ENCODE measurements around the gene SCP2. TPM values are rescaled to one million over a fixed set of nuclear protein-coding genes. Genes with fewer than 3 reads are reported as not detected.
"Not testable (repeated sequence)": the region's sequence is repeated elsewhere in the genome, so short reads cannot be mapped to it uniquely, and the experiment has no call there.

The SCP2 gene
- total and polyA plus RNA-seq, 4 donors, result 85.6 to 157 (median 128) TPM

GRCh38 chr1:52996653-52997052 lies 69.6 kb downstream of the SCP2 start:
- TF ChIP-seq, protein P1, sequence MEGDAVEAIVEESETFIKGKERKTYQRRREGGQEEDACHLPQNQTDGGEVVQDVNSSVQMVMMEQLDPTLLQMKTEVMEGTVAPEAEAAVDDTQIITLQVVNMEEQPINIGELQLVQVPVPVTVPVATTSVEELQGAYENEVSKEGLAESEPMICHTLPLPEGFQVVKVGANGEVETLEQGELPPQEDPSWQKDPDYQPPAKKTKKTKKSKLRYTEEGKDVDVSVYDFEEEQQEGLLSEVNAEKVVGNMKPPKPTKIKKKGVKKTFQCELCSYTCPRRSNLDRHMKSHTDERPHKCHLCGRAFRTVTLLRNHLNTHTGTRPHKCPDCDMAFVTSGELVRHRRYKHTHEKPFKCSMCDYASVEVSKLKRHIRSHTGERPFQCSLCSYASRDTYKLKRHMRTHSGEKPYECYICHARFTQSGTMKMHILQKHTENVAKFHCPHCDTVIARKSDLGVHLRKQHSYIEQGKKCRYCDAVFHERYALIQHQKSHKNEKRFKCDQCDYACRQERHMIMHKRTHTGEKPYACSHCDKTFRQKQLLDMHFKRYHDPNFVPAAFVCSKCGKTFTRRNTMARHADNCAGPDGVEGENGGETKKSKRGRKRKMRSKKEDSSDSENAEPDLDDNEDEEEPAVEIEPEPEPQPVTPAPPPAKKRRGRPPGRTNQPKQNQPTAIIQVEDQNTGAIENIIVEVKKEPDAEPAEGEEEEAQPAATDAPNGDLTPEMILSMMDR (IDR thresholded peaks at IDR 0.05; ENCODE audit: control extremely low read depth, extremely low read depth), result no peak
- ATAC-seq (ENCODE audit: insufficient read depth, low FRiP score), result no peak
- no peak for DNase-seq

GRCh38 chr1:53001128-53001527 lies 74.1 kb downstream of the SCP2 start:
- Histone ChIP-seq H3K9me3 (ENCODE audit: control insufficient read depth in 4 of 4, insufficient read depth in 3 of 4, low read length in 3 of 4) (no peaks in the 10 kb centered on the region), H3K27ac (ENCODE audit: low read depth in 1 of 2, low read length in 1 of 2) (no peak overlapping the region), H3K4me1 (ENCODE audit: control insufficient read depth in 5 of 5, insufficient read depth in 5 of 5, low read length in 5 of 5) (no peaks in the 10 kb centered on the region), H3K36me3 (ENCODE audit: control insufficient read depth in 4 of 4, insufficient read depth in 4 of 4, low read length in 4 of 4) (peaks cover 0 to 6% (median 2%) of the 10 kb centered on the region in 4 donors), H3K27me3 (ENCODE audit: control insufficient read depth in 3 of 3, insufficient read depth in 3 of 3, low read length in 2 of 3) (no peaks in the 10 kb centered on the region), H3K9ac (ENCODE audit: insufficient read depth in 1 of 2, low read length in 2 of 2) (no peak overlapping the region), H3K4me3 (no peak overlapping the region)
- DNase-seq, result no peak
- TF ChIP-seq, protein P1 (IDR thresholded peaks at IDR 0.05; ENCODE audit: control extremely low read depth, extremely low read depth), result no peak
- no peak for ATAC-seq (ENCODE audit: insufficient read depth, low FRiP score)

More at GRCh38 chr1:52996653-52997052, 69.6 kb downstream of the SCP2 start:
- Histone ChIP-seq H3K9ac (ENCODE audit: insufficient read depth in 1 of 2, low read length in 2 of 2) (no peak overlapping the region), H3K36me3 (ENCODE audit: control insufficient read depth in 4 of 4, insufficient read depth in 4 of 4, low read length in 4 of 4) (peaks cover 0 to 12% (median 7%) of the 10 kb centered on the region in 4 donors), H3K9me3 (ENCODE audit: control insufficient read depth in 4 of 4, insufficient read depth in 3 of 4, low read length in 3 of 4) (peaks cover 0 to 5% (median 0%) of the 10 kb centered on the region in 4 donors), H3K27ac (ENCODE audit: low read depth in 1 of 2, low read length in 1 of 2) (no peak overlapping the region), H3K4me3 (no peak overlapping the region), H3K4me1 (ENCODE audit: control insufficient read depth in 5 of 5, insufficient read depth in 5 of 5, low read length in 5 of 5) (no peaks in the 10 kb centered on the region), H3K27me3 (ENCODE audit: control insufficient read depth in 3 of 3, insufficient read depth in 3 of 3, low read length in 2 of 3) (no peaks in the 10 kb centered on the region)

- H3K27me3 ChIP-seq (ENCODE audit: control insufficient read depth in 3 of 3, insufficient read depth in 3 of 3, low read length in 2 of 3); H3K36me3 ChIP-seq (ENCODE audit: control insufficient read depth in 4 of 4, insufficient read depth in 4 of 4, low read length in 4 of 4); H3K9ac ChIP-seq (ENCODE audit: insufficient read depth in 1 of 2, low read length in 2 of 2); ATAC-seq (ENCODE audit: insufficient read depth, low FRiP score); H3K27ac ChIP-seq (ENCODE audit: low read depth in 1 of 2, low read length in 1 of 2); H3K4me1 ChIP-seq (ENCODE audit: control insufficient read depth in 5 of 5, insufficient read depth in 5 of 5, low read length in 5 of 5); DNase-seq; H3K9me3 ChIP-seq (ENCODE audit: control insufficient read depth in 4 of 4, insufficient read depth in 3 of 4, low read length in 3 of 4); H3K4me3 ChIP-seq: not testable (repeated sequence)
- WGBS, 2 donors, result 89 to 90% methylated on average over 1 of the region's 2 CpGs
Observed at GRCh38 chr1:53006612-53007011, 79.5 kb downstream of the SCP2 start.

DNA sequence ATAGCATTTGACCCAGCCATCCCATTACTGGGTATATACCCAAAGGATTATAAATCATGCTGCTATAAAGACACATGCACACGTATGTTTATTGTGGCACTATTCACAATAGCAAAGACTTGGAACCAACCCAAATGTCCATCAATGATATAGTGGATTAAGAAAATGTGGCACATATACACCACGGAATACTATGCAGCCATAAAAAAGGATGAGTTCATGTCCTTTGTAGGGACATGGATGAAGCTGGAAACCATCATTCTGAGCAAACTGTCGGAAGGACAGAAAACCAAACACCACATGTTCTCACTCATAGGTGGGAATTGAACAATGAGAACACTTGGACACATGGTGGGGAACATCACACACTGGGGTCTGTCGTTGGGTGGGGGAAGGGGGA lies 83.2 kb downstream of the SCP2 start:
- not testable (repeated sequence) for H3K9me3 ChIP-seq (ENCODE audit: control insufficient read depth in 4 of 4, insufficient read depth in 3 of 4, low read length in 3 of 4); DNase-seq; H3K4me1 ChIP-seq (ENCODE audit: control insufficient read depth in 5 of 5, insufficient read depth in 5 of 5, low read length in 5 of 5); H3K9ac ChIP-seq (ENCODE audit: insufficient read depth in 1 of 2, low read length in 2 of 2); ATAC-seq (ENCODE audit: insufficient read depth, low FRiP score); H3K36me3 ChIP-seq (ENCODE audit: control insufficient read depth in 4 of 4, insufficient read depth in 4 of 4, low read length in 4 of 4); H3K27me3 ChIP-seq (ENCODE audit: control insufficient read depth in 3 of 3, insufficient read depth in 3 of 3, low read length in 2 of 3); H3K27ac ChIP-seq (ENCODE audit: low read depth in 1 of 2, low read length in 1 of 2); H3K4me3 ChIP-seq
- 93 to 96% methylated on average over 4 of the region's 4 CpGs for WGBS, 2 donors

DNA sequence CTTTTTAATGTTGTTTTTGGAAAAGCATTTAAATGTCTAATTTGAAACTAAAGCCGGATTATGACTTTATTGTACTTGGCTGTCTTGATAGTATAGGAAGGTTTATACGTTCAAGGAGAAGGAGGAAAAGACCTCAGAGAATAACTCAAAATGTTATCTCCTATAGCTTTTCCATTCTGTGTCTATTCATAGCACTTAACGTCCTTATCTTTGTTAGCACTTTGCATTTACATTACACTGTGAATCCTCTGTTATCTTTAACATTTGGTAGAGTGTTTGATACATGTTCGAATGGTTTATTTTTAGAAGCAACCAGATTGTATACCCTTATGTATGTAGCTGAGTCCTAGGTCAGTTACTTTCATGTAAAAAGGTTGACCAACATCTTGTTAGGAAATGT lies 84.1 kb downstream of the SCP2 start:
- WGBS, 2 donors, result 43 to 51% methylated on average over 4 of the region's 4 CpGs
- DNase-seq (no peak), ATAC-seq (ENCODE audit: insufficient read depth, low FRiP score) (no peak)
- H3K9me3 ChIP-seq (ENCODE audit: control insufficient read depth in 4 of 4, insufficient read depth in 3 of 4, low read length in 3 of 4), result no peaks in the 10 kb centered on the region
- TF ChIP-seq, protein P1 (IDR thresholded peaks at IDR 0.05; ENCODE audit: control extremely low read depth, extremely low read depth), result no peak
- H3K4me3 ChIP-seq, result no peak overlapping the region
- H3K9ac ChIP-seq (ENCODE audit: insufficient read depth in 1 of 2, low read length in 2 of 2), result no peak overlapping the region
- H3K36me3 ChIP-seq (ENCODE audit: control insufficient read depth in 4 of 4, insufficient read depth in 4 of 4, low read length in 4 of 4), result no peaks in the 10 kb centered on the region
- peaks cover 0 to 14% (median 5%) of the 10 kb centered on the region in 5 donors for H3K4me1 ChIP-seq (ENCODE audit: control insufficient read depth in 5 of 5, insufficient read depth in 5 of 5, low read length in 5 of 5)
- no peaks in the 10 kb centered on the region for H3K27me3 ChIP-seq (ENCODE audit: control insufficient read depth in 3 of 3, insufficient read depth in 3 of 3, low read length in 2 of 3)
- H3K27ac ChIP-seq (ENCODE audit: low read depth in 1 of 2, low read length in 1 of 2), result no peak overlapping the region
